H9 (cell line): Measurements from ENCODE around the gene GCSAML. TPM values are rescaled to one million over a fixed set of nuclear protein-coding genes. Genes with fewer than 3 reads are reported as not detected.

Experiments
- DNase-seq: peaks from one replicate; pipeline ENCODE4 v3.0.0-alpha.2; 2017
- H2AFZ ChIP-seq: one replicate; pipeline ENCODE4 v1.6.1; 2013; ENCODE audit warnings: mild to moderate bottlenecking, low read length, control low read depth, moderate library complexity
- H2AK5ac ChIP-seq: 2 replicates; pipeline ENCODE4 v1.6.1; 2013; ENCODE audit warnings: low read length, control low read depth, mixed read lengths; ENCODE audit not compliant: insufficient read length
- H2BK120ac ChIP-seq: one replicate; pipeline ENCODE4 v1.6.1; 2013; ENCODE audit warnings: low read depth, mild to moderate bottlenecking, low read length, control low read depth, inconsistent platforms; ENCODE audit not compliant: poor library complexity, severe bottlenecking
- H2BK12ac ChIP-seq: 2 replicates; pipeline ENCODE4 v1.6.1; 2013; ENCODE audit warnings: low read length, control low read depth, mixed read lengths, low read depth; ENCODE audit not compliant: insufficient read length
- H2BK15ac ChIP-seq: 2 replicates; pipeline ENCODE4 v1.6.1; 2013; ENCODE audit warnings: low read depth, low read length, control low read depth
- H2BK20ac ChIP-seq: one replicate; pipeline ENCODE4 v1.6.1; 2013; ENCODE audit warnings: low read depth, mild to moderate bottlenecking, low read length, control low read depth, inconsistent platforms; ENCODE audit not compliant: poor library complexity, severe bottlenecking
- H2BK5ac ChIP-seq: 2 replicates; pipeline ENCODE4 v1.6.1; 2013; ENCODE audit warnings: low read length, control low read depth, mixed read lengths; ENCODE audit not compliant: insufficient read length
- H3K14ac ChIP-seq: 2 replicates; pipeline ENCODE4 v1.6.1; 2013; ENCODE audit warnings: low read length, control low read depth; ENCODE audit not compliant: insufficient read depth
- H3K18ac ChIP-seq: 2 replicates; pipeline ENCODE4 v1.6.1; 2013; ENCODE audit warnings: low read depth, mild to moderate bottlenecking, mixed read lengths, low read length, control low read depth; ENCODE audit not compliant: insufficient read length
- H3K23ac ChIP-seq: 2 replicates; pipeline ENCODE4 v1.6.1; 2013; ENCODE audit warnings: low read length, control low read depth, mixed read lengths, low read depth; ENCODE audit not compliant: insufficient read length
- H3K23me2 ChIP-seq: 2 replicates; pipeline ENCODE4 v1.6.1; 2013; ENCODE audit warnings: low read depth, mild to moderate bottlenecking, mixed read lengths, low read length, control low read depth; ENCODE audit not compliant: insufficient read length, poor library complexity, severe bottlenecking
- H3K27ac ChIP-seq: 2 replicates; pipeline ENCODE4 v1.5.1; 2013; ENCODE audit warnings: low read length, control low read depth, mixed read lengths, low read depth; ENCODE audit not compliant: insufficient read length
- H3K27me3 ChIP-seq: 2 replicates; pipeline ENCODE4 v1.6.1; 2013; ENCODE audit warnings: low read length, control low read depth, inconsistent platforms; ENCODE audit not compliant: insufficient read depth
- H3K4ac ChIP-seq: 2 replicates; pipeline ENCODE4 v1.6.1; 2013; ENCODE audit warnings: low read depth, mild to moderate bottlenecking, control low read depth, inconsistent platforms, low read length, moderate library complexity
- H3K4me1 ChIP-seq: 2 replicates; pipeline ENCODE4 v1.6.1; 2013; ENCODE audit warnings: low read length, control low read depth, inconsistent platforms; ENCODE audit not compliant: insufficient read depth
- H3K4me2 ChIP-seq: 2 replicates; pipeline ENCODE4 v1.6.1; 2013; ENCODE audit warnings: low read length, control low read depth, mixed read lengths; ENCODE audit not compliant: insufficient read length, insufficient read depth
- H3K56ac ChIP-seq: 2 replicates; pipeline ENCODE4 v1.6.1; 2013; ENCODE audit warnings: low read depth, mild to moderate bottlenecking, mixed read lengths, low read length, control low read depth; ENCODE audit not compliant: insufficient read length
- H3K79me1 ChIP-seq: 2 replicates; pipeline ENCODE4 v1.6.1; 2013; ENCODE audit warnings: low read depth, mild to moderate bottlenecking, moderate library complexity, low read length, control low read depth, inconsistent platforms; ENCODE audit not compliant: insufficient read depth, poor library complexity, severe bottlenecking
- H3K79me2 ChIP-seq: 2 replicates; pipeline ENCODE4 v1.6.1; 2013; ENCODE audit warnings: low read length, control low read depth, inconsistent platforms; ENCODE audit not compliant: insufficient read depth
- H3K9ac ChIP-seq: 2 replicates; pipeline ENCODE4 v1.6.1; 2013; ENCODE audit warnings: low read length, control low read depth, mixed read lengths; ENCODE audit not compliant: insufficient read length; ENCODE audit errors: extremely low read depth
- H3K9me3 ChIP-seq: one replicate; pipeline ENCODE4 v1.6.1; 2013; ENCODE audit warnings: low read depth, low read length, inconsistent platforms; ENCODE audit not compliant: control insufficient read depth
- H3T11ph ChIP-seq: one replicate; pipeline ENCODE4 v1.6.1; 2013; ENCODE audit warnings: mild to moderate bottlenecking, low read length, control low read depth, inconsistent platforms
- H4K20me1 ChIP-seq: one replicate; pipeline ENCODE4 v1.6.1; 2013; ENCODE audit not compliant: control insufficient read depth, insufficient read length, insufficient read depth
- H4K5ac ChIP-seq: 2 replicates; pipeline ENCODE4 v1.6.1; 2013; ENCODE audit warnings: low read depth, mild to moderate bottlenecking, mixed read lengths, low read length, control low read depth; ENCODE audit not compliant: insufficient read length
- H4K8ac ChIP-seq: replicated peaks from 2 replicates; pipeline ENCODE4 v1.6.1; 2013; ENCODE audit warnings: low read length, control low read depth, mixed read lengths, low read depth; ENCODE audit not compliant: insufficient read length
- H4K91ac ChIP-seq: 2 replicates; pipeline ENCODE4 v1.6.1; 2013; ENCODE audit warnings: low read depth, mild to moderate bottlenecking, moderate library complexity, mixed read lengths, low read length, control low read depth; ENCODE audit not compliant: insufficient read length
- H3K27ac Mint-ChIP-seq, 3 experiments: 2 replicates in 2 of 3; 3 replicates in 1 of 3; pipeline ENCODE4 v1.8.0; 2020 to 2021; ENCODE audit warnings: mixed read lengths in 3 of 3, mild to moderate bottlenecking in 1 of 3, moderate library complexity in 1 of 3
- H3K27me3 Mint-ChIP-seq: 2 replicates; pipeline ENCODE4 v1.8.0; 2021; ENCODE audit warnings: low read depth, mild to moderate bottlenecking, moderate library complexity, mixed read lengths
- H3K36me3 Mint-ChIP-seq, 3 experiments: 2 replicates in 2 of 3; 3 replicates in 1 of 3; pipeline ENCODE4 v1.8.0; 2020 to 2021; ENCODE audit warnings: low read depth in 3 of 3, mixed read lengths in 3 of 3; ENCODE audit not compliant: insufficient read depth in 1 of 3
- H3K4me1 Mint-ChIP-seq, 2 experiments: 2 replicates each; pipeline ENCODE4 v1.8.0; 2020; ENCODE audit warnings: mixed read lengths in 2 of 2
- H3K4me3 Mint-ChIP-seq, 2 experiments: 2 replicates in 1 of 2; 3 replicates in 1 of 2; pipeline ENCODE4 v1.8.0; 2020 to 2021; ENCODE audit warnings: mild to moderate bottlenecking in 2 of 2, mixed read lengths in 2 of 2, moderate library complexity in 1 of 2
- H3K9me3 Mint-ChIP-seq, 2 experiments: 2 replicates in 1 of 2; 3 replicates in 1 of 2; pipeline ENCODE4 v1.8.0; 2020; ENCODE audit warnings: mild to moderate bottlenecking in 2 of 2, mixed read lengths in 2 of 2, moderate library complexity in 1 of 2
- CTCF ChIP-seq: fragments of 200-600 bp; sonication (generic); conservative IDR thresholded peaks from 3 replicates; pipeline ENCODE4 v1.8.0; 2021; ENCODE audit warnings: antibody characterized with exemption, mild to moderate bottlenecking
- WGBS: extraction: QIAGEN DNeasy Blood & Tissue Kit; methylation state at CpG from one replicate; pipeline ENCODE4 v1.1.7; 2013; ENCODE audit warnings: missing lambda C conversion rate, low lambda C conversion rate, mixed read lengths; ENCODE audit not compliant: insufficient read length; ENCODE audit errors: extremely low coverage; 5-methylcytosine and 5-hydroxymethylcytosine counted together
- total RNA-seq: library from RNA; stranded (reverse); gene quantifications from 2 replicates; pipeline ENCODE4 v1.2.1, GENCODE V29; 2021

Gene GCSAML
- total RNA-seq, 1 experiment from 2014 or later: not detected

GRCh38 chr1:247548092-247548491, 842 bp upstream of the GCSAML start:
- Histone ChIP-seq H3K9me3 (no peaks in the 10 kb centered on the region), H2BK5ac (no peak overlapping the region), H2BK20ac (no peak overlapping the region), H2AFZ (no peak overlapping the region), H4K91ac (no peak overlapping the region), H2BK12ac (no peak overlapping the region), H3T11ph (no peak overlapping the region), H3K56ac (no peak overlapping the region), H2AK5ac (no peak overlapping the region), H3K23me2 (no peaks in the 10 kb centered on the region), H3K4me2 (no peak overlapping the region), H4K8ac (no peak overlapping the region), H3K18ac (no peak overlapping the region), H3K79me2 (no peaks in the 10 kb centered on the region), H2BK15ac (no peak overlapping the region), H3K27ac (no peak overlapping the region), H3K14ac (no peak overlapping the region), H3K4ac (no peak overlapping the region), H4K20me1 (no peaks in the 10 kb centered on the region), H4K5ac (no peak overlapping the region), H3K23ac (no peak overlapping the region), H3K79me1 (no peaks in the 10 kb centered on the region), H3K27me3 (no peaks in the 10 kb centered on the region), H3K4me1 (0 out of 2 replicates have a peak, but pooled peaks cover 2% of the 10 kb centered on the region), H2BK120ac (no peak overlapping the region), H3K9ac (no peak overlapping the region)
- Mint-ChIP-seq H3K27ac (0 out of 7 replicates have a peak overlapping the region, but pooled peaks of 1 of the 3 experiments have one; percentile 28), H3K4me1 (peaks cover 12 to 19% of the 10 kb centered on the region in 2 experiments), H3K4me3 (no peak overlapping the region), H3K36me3 (no peaks in the 10 kb centered on the region; a peak in 1 of 7 replicates), H3K27me3 (no peaks in the 10 kb centered on the region), H3K9me3 (peaks cover 0 to 2% of the 10 kb centered on the region in 2 experiments; a peak in 1 of 5 replicates)
- no peak for TF ChIP-seq CTCF
- no peak for DNase-seq
- no CpG with 5 or more reads among the region's 5 CpGs for WGBS
